Fibroblast of mammary gland (primary cell): ENCODE measurements around the gene CUBN.

Experiments used
- DNase-seq: peaks from one replicate; pipeline ENCODE4 v3.0.0-alpha.2; 2010; ENCODE audit warnings: low read depth
- H3K4me3 ChIP-seq: 2 replicates; pipeline ENCODE4 v1.5.1; 2011; ENCODE audit warnings: low read depth, mild to moderate bottlenecking, low read length, moderate library complexity; ENCODE audit not compliant: control insufficient read depth
- TF ChIP-seq, protein P1 (sequence below): conservative IDR thresholded peaks from 2 replicates; pipeline ENCODE4 v1.5.1; 2011; ENCODE audit warnings: low read depth, low read length, inconsistent platforms; ENCODE audit not compliant: control insufficient read depth, insufficient read depth

CUBN gene

DNA sequence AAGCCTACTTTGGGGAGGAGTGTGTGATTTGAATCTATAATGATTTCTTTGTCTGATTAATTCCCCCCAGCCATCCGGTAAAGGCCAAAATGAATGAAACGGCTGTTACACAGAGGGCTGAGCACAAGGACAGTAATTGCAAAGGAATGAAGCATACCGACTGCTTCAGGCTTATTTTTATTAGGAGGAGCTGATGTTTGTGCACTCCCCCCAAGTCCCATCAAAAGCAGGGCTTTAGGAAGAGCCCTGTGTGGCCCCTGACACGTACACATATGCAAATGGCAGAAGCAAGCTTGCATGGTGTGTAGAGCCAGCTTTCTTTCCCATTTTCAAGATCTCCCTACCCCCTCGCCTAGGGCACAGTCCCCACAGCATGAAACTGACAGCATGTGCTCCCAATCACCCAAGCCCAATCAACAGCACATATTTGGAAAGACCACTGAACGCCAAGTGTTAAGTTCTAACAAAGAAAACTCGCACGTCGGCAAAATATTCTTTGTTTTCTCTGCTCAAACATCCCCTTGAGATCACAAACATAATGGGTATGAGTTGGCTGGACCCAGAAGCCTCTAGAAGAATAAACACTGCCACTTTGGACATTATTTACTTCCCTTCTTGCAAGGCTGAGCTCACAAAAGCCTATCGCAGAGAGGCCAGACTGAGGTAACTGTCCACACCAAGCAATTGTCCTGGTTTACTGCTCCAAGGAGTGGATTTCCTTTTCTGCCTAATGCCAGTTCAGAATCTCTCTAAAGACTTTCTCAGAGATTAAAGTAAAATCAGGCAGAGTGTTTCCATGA is 143.0 kb downstream of the CUBN start:
- peak; percentile 76 for DNase-seq
- no peak overlapping the region for H3K4me3 ChIP-seq
- TF ChIP-seq, protein P1, sequence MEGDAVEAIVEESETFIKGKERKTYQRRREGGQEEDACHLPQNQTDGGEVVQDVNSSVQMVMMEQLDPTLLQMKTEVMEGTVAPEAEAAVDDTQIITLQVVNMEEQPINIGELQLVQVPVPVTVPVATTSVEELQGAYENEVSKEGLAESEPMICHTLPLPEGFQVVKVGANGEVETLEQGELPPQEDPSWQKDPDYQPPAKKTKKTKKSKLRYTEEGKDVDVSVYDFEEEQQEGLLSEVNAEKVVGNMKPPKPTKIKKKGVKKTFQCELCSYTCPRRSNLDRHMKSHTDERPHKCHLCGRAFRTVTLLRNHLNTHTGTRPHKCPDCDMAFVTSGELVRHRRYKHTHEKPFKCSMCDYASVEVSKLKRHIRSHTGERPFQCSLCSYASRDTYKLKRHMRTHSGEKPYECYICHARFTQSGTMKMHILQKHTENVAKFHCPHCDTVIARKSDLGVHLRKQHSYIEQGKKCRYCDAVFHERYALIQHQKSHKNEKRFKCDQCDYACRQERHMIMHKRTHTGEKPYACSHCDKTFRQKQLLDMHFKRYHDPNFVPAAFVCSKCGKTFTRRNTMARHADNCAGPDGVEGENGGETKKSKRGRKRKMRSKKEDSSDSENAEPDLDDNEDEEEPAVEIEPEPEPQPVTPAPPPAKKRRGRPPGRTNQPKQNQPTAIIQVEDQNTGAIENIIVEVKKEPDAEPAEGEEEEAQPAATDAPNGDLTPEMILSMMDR = no peak

DNA sequence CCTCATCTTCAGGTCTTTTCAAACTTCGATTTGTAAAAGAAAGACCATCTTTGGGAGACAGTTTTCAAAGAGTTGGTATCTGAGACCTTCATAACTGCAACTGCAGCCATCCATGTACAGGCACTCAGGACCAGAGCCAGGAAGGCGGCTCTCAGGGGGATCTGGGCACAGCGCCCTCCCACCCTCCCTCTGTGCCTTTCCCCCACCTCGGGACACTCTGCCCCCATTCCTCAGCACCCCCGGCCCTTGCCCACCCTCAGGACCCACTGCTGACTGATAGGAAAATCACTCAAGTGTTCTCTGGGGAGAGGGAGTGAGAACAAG is 143.6 kb downstream of the CUBN start:
- H3K4me3 ChIP-seq = no peak overlapping the region
- TF ChIP-seq, protein P1 = no peak
- DNase-seq = no peak

DNA sequence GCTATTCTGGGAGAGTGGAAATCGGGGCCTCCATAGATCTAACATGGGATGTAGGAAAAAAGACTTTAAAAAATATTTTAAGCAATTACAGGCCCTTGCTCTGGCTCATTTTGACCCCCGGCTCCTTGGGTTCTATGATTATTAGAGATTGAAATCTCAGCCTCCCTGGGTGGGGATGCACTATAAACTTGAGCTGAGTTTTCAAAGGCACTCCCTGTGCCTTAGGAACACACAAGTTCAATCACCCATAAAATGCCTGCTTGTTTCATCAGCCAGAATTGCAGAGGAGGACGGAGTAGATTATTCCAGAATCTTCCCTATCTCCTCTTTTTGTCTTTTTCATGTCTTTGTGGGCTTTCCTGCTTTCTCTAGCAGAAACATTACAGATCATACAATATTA is 145.4 kb downstream of the CUBN start:
- TF ChIP-seq, protein P1 = no peak
- no peak overlapping the region for H3K4me3 ChIP-seq
- DNase-seq = no peak

DNA sequence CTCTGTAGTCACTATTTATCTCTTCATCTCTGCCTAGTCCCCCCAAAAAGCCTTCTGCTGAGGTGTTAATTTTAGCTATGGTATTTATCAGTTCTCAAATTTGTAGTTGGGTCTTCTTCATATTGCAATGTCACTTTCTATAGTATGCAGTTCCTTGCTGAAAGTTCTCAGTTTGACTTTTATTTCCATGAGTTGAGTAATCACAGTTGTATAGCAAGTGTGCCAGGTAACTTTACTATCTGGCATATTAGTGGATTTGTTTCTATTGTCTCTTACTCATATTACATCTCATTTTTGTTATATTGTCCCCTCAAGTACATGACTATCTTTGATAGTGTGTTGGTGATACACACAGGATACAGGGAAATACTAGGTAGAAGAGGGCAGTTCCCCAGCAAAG is 152.8 kb downstream of the CUBN start:
- H3K4me3 ChIP-seq = no peak overlapping the region
- TF ChIP-seq, protein P1 = no peak
- DNase-seq = no peak

DNA sequence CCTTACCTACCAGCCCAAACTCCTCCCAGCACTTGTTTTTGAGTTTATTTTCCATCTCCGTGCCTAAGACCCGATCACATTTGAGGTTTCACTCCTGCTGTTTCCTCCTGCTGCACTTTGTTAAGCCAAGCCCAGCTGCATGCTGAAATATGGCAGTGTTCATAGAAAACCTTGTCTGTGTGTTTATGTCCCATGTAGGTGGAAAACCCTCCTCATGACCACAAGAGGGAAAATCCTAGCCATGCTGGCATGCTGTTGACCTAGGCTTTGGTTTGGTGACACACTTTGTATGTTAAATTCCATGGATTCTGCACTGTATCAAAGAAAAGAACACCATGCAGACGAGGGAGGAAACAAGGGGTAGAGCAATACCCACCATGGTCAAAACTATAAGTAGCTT is 154.4 kb downstream of the CUBN start:
- no peak overlapping the region for H3K4me3 ChIP-seq
- DNase-seq = no peak
- TF ChIP-seq, protein P1 = no peak

DNA sequence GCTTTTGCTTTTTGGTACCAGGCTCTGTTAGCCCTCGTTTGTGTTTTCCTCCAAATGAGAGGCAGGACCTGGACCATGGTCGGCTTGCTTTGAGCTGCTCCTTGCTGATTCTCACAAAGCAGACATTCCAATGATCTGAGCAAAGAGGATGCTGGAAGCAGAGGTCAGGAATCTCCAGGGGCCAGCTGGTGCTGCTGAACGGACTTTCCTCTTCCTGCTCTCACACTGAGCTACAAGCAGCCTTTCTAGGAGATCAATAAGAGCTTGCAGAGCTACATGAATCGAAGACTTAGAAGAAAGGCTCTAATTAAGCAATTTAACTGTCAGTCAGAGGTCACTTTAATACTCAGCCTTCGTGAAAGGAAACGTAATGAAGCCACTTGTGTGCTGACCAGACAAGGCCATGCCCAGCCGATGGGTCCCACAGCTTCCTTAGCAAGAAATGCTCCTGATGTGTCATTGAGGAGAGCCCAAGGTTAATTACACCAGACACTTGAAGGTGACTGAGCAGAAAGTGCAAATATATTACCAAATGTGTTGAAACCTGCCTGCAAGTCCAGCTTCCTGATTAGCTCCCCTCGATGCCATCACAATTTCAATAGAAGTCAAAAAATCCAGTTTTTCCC is 161.1 kb downstream of the CUBN start:
- peak; percentile 87 for DNase-seq
- no peak overlapping the region for H3K4me3 ChIP-seq
- TF ChIP-seq, protein P1 = no peak

DNA sequence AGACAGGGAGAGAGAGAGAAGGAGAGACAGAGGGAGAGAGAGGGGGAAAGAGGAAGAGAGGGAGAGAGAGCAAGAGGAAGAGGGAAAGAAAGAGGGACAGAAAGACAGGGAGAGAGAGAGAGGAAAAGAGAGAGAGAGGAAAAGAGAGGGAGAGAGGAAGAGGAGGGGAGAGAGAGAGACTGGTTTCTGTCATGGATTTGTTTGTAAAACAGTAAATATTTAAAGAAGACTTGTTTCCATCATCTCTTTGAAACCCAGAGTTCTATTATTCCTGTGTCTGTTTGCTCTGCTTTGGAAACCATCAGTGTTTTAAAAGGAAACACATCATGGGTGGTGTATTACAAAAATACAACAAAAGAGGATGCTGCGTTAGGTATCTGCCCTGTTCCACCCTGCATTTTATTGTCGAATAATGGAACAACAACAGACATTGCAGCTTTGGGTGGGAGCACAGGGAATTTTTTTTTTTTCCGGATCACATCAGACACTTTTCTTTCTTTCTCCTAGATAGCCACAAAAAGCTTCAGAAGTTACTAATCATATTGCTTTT is 161.7 kb downstream of the CUBN start:
- no peak overlapping the region for H3K4me3 ChIP-seq
- DNase-seq = no peak
- TF ChIP-seq, protein P1 = no peak
